DND-41 (cell line): ENCODE data around the gene C1QL2.

Source experiments
- ATAC-seq: fragments of 200-7000 bp; cut with Tn5 transposase; 3 replicates; pipeline ENCODE4 v1.9.1; 2021; ENCODE audit warnings: low read depth; ENCODE audit not compliant: insufficient read depth
- DNase-seq: peaks from one replicate; pipeline ENCODE4 v3.0.0-alpha.2; 2020
- H2AFZ ChIP-seq: 2 replicates; pipeline ENCODE4 v1.6.0; 2012; ENCODE audit warnings: low read depth, low read length
- H3K27ac ChIP-seq: 2 replicates; pipeline ENCODE4 v1.5.1; 2012; ENCODE audit warnings: low read length, inconsistent platforms
- H3K27me3 ChIP-seq: fragments of 200-600 bp; sonication (generic); 2 replicates; pipeline ENCODE4 v1.6.0; 2012; ENCODE audit warnings: low read length, mild to moderate bottlenecking, inconsistent platforms; ENCODE audit not compliant: insufficient read depth, poor library complexity
- H3K36me3 ChIP-seq: 2 replicates; pipeline ENCODE4 v1.5.1; 2012; ENCODE audit warnings: low read length, inconsistent platforms; ENCODE audit not compliant: insufficient read depth
- H3K4me1 ChIP-seq: 2 replicates; pipeline ENCODE4 v1.5.1; 2012; ENCODE audit warnings: mild to moderate bottlenecking, low read length; ENCODE audit not compliant: insufficient read depth
- H3K4me2 ChIP-seq: 2 replicates; pipeline ENCODE4 v1.6.0; 2012; ENCODE audit warnings: mild to moderate bottlenecking, moderate library complexity, low read length, inconsistent platforms; ENCODE audit not compliant: insufficient read depth
- H3K4me3 ChIP-seq, 2 experiments: fragments of 200-600 bp in 1 of 2; shearing (Covaris generic) in 1 of 2; 2 replicates each; pipeline ENCODE4 v1.5.1; 2012 to 2016; ENCODE audit warnings: inconsistent platforms in 2 of 2, low read length in 2 of 2, mild to moderate bottlenecking in 2 of 2, low read depth in 1 of 2, moderate library complexity in 1 of 2
- H3K79me2 ChIP-seq: 2 replicates; pipeline ENCODE4 v1.6.0; 2012; ENCODE audit warnings: low read length, inconsistent platforms; ENCODE audit not compliant: insufficient read depth
- H3K9ac ChIP-seq: 2 replicates; pipeline ENCODE4 v1.6.0; 2012; ENCODE audit warnings: low read depth, mild to moderate bottlenecking, inconsistent platforms, low read length, moderate library complexity
- H3K9me3 ChIP-seq: 2 replicates; pipeline ENCODE4 v1.5.1; 2012; ENCODE audit warnings: low read length, moderate library complexity, mild to moderate bottlenecking, inconsistent platforms; ENCODE audit not compliant: insufficient read depth, severe bottlenecking
- H4K20me1 ChIP-seq: 2 replicates; pipeline ENCODE4 v1.6.0; 2012; ENCODE audit warnings: low read length; ENCODE audit not compliant: insufficient read depth
- EZH2 ChIP-seq: IDR thresholded peaks from 3 replicates; pipeline ENCODE4 v1.6.1; 2012; ENCODE audit warnings: borderline replicate concordance, low read depth, mild to moderate bottlenecking, moderate library complexity, low read length, inconsistent platforms; ENCODE audit not compliant: severe bottlenecking
- TF ChIP-seq, protein P1 (sequence below): IDR thresholded peaks from 2 replicates; pipeline ENCODE4 v1.5.1; 2012; ENCODE audit warnings: borderline replicate concordance, low read length, moderate library complexity, mild to moderate bottlenecking; ENCODE audit not compliant: poor library complexity, severe bottlenecking; ENCODE audit errors: extremely low read depth

C1QL2 gene

DNA sequence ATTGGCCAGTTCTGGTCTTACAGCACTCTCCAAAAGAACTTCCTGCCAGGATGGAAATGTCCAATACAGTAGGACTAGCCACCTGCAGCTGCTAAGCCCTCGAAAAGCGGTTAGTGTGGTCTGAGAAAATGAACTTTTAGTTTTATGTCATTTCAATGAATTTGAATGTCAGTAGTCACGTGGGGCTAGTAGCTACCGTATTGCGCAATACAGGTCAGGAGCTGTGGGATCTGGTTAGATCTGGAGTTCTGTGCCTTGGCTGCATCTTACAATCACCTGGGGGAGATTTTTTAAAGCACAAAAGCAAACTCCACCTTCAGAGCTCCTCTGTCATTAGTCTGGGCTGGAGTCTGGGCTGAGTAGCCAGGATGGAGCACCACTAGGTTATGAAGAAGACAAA, 35.9 kb downstream of the C1QL2 start:
- Histone ChIP-seq H2AFZ (no peak overlapping the region), H3K9ac (no peak overlapping the region), H3K27ac (no peak overlapping the region), H3K9me3 (no peaks in the 10 kb centered on the region), H4K20me1 (no peaks in the 10 kb centered on the region; the same call in 1 of the 2 replicates), H3K4me2 (no peak overlapping the region), H3K27me3 (no peaks in the 10 kb centered on the region), H3K4me1 (no peaks in the 10 kb centered on the region), H3K36me3 (no peaks in the 10 kb centered on the region), H3K4me3 (no peak overlapping the region), H3K79me2 (no peaks in the 10 kb centered on the region)
- TF ChIP-seq EZH2, result no peak
- TF ChIP-seq, protein P1, sequence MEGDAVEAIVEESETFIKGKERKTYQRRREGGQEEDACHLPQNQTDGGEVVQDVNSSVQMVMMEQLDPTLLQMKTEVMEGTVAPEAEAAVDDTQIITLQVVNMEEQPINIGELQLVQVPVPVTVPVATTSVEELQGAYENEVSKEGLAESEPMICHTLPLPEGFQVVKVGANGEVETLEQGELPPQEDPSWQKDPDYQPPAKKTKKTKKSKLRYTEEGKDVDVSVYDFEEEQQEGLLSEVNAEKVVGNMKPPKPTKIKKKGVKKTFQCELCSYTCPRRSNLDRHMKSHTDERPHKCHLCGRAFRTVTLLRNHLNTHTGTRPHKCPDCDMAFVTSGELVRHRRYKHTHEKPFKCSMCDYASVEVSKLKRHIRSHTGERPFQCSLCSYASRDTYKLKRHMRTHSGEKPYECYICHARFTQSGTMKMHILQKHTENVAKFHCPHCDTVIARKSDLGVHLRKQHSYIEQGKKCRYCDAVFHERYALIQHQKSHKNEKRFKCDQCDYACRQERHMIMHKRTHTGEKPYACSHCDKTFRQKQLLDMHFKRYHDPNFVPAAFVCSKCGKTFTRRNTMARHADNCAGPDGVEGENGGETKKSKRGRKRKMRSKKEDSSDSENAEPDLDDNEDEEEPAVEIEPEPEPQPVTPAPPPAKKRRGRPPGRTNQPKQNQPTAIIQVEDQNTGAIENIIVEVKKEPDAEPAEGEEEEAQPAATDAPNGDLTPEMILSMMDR, result no peak
- DNase-seq (no peak), ATAC-seq (no peak)

DNA sequence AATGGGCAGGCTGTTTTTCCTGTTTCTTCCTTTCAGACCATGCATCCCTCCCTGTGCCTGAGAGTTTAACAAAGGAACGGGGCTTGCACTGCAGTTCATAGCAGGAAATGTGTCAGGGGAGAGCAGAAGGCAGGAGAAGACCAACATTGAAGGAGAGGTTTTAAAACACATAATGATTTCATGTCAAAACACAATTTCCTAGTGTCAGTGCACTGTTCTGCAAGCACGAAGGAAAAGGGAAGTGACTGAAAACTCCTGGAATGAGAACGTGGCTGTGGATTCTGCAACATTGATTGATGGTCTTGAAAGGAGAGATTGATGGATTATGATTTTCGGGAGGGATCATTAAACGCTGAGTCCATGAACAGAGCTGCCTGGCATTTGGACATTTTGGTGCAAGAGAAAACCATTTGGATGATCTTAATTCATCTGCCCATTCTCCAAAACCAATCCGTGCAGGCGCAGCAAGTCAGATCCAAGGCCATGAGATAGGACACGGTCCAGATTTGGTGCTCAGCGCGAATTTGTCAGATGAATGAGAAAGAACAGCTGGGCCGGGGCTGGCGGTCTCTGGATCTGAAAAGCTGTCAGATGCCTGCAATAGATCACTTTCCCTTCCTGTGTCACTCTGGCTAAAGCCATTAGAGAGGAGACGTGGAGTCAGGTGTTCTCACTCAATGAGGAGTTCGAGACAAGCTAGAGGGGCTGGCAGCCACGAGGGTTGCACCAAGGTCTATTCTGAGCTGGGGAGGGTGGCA, 38.4 kb downstream of the C1QL2 start:
- ATAC-seq, result no peak
- H3K9me3 ChIP-seq, result no peaks in the 10 kb centered on the region
- no peaks in the 10 kb centered on the region for H3K27me3 ChIP-seq
- H3K4me2 ChIP-seq, result no peak overlapping the region
- no peaks in the 10 kb centered on the region for H3K79me2 ChIP-seq
- H3K27ac ChIP-seq, result no peak overlapping the region
- no peak overlapping the region for H2AFZ ChIP-seq
- H4K20me1 ChIP-seq, result no peaks in the 10 kb centered on the region; the same call in 1 of the 2 replicates
- DNase-seq, result no peak
- H3K36me3 ChIP-seq, result no peaks in the 10 kb centered on the region
- H3K4me3 ChIP-seq, result no peak overlapping the region
- TF ChIP-seq EZH2, result no peak
- TF ChIP-seq, protein P1, result no peak
- H3K9ac ChIP-seq, result no peak overlapping the region
- no peaks in the 10 kb centered on the region for H3K4me1 ChIP-seq

DNA sequence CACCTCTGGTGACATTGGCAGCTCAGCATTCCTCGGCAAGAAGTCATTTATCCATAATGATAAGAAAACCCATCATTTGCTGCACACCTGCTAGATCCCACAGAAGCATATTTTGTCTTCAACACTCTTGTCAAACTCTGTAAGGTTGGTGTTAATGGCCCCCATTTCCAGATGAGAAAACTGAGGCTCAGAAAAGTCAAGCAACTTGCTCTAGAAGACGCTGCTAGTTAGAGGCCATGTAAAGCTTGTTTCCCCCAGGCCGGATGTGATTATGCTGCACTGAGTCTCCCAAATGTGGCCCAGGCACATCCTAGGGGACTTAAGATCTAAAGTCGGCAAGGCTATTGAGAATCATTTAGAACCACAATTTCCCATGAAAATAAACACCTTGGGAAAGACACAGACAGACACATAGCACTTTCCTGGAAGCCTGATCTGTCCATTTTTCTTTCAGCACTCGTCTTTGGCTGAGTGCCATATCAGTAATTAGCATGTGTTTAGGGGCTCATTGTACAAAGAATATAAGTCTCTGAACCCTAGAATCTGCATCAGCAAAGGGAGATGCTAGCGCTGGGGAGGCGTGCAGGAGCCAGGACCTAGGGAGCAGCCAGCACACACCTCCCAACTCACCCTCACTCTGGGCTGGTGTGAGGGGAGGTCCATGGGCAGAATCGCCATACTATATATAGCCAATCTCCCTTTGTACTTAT, 39.3 kb downstream of the C1QL2 start:
- no peak overlapping the region for H2AFZ ChIP-seq
- no peaks in the 10 kb centered on the region; the same call in 1 of the 2 replicates for H4K20me1 ChIP-seq
- DNase-seq (no peak), ATAC-seq (no peak)
- no peaks in the 10 kb centered on the region for H3K9me3 ChIP-seq
- no peak for TF ChIP-seq EZH2
- TF ChIP-seq, protein P1, result no peak
- H3K36me3 ChIP-seq, result no peaks in the 10 kb centered on the region
- no peaks in the 10 kb centered on the region for H3K79me2 ChIP-seq
- H3K27ac ChIP-seq, result no peak overlapping the region
- H3K4me2 ChIP-seq, result no peak overlapping the region
- H3K4me1 ChIP-seq, result no peaks in the 10 kb centered on the region
- H3K4me3 ChIP-seq, result no peak overlapping the region
- H3K27me3 ChIP-seq, result no peaks in the 10 kb centered on the region
- H3K9ac ChIP-seq, result no peak overlapping the region
